Activated gamma-delta T cell treated with anti-CD3 and anti-CD28 coated beads, Interleukin-2, amount 50 U/mL, for 16 hours (primary cell): ENCODE measurements around the gene TTC32.
"Not testable (repeated sequence)": the region's sequence is repeated elsewhere in the genome, so short reads cannot be mapped to it uniquely, and the experiment has no call there.

ENCODE experiments used
- DNase-seq: peaks from one replicate; pipeline ENCODE4 v3.0.0-alpha.2; 2020; ENCODE audit warnings: low read depth

The TTC32 gene

DNA sequence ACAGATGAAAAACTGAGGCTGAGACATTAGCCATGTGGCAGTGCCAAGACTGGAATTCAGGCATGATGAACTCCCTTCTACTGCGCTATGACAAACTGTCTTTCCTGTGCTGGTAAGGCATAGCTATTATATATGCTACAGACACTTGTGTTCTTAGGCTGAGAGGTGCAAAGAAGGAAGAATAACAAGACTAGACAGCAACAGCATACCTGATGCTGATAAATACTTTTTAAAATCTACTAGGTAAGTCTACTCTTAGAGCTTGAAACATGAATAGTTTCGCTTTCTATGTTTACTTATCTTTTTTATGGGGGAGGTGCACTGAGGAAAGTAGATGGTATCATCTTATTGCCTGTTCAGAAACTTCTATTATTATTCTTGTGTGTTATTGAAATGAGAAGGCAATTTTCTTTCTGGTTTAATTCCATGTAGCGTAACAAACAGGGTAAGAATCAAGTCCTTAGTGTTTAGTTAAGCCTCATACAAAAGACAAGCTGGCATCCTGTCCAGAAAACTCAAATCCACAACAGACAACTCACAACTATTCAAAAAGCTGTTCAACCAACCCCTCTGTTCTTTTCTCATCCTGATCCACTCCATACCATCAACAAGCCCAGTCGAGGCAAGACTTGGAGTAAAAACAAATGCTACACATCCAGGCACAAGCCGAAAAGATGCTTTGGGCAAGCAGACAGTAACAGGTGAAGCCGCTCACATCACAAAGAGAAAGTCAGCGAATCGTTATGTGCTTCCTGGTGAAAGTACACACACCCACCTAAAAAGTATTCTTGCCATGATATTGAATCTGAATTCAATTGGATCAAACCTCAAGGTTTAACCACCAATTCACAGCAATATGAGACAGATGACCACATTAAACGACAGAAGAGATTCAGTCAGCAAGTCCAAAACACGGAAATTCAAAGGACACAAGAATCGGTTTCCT lies 1.5 kb downstream of the TTC32 start:
- DNase-seq, result no peak

DNA sequence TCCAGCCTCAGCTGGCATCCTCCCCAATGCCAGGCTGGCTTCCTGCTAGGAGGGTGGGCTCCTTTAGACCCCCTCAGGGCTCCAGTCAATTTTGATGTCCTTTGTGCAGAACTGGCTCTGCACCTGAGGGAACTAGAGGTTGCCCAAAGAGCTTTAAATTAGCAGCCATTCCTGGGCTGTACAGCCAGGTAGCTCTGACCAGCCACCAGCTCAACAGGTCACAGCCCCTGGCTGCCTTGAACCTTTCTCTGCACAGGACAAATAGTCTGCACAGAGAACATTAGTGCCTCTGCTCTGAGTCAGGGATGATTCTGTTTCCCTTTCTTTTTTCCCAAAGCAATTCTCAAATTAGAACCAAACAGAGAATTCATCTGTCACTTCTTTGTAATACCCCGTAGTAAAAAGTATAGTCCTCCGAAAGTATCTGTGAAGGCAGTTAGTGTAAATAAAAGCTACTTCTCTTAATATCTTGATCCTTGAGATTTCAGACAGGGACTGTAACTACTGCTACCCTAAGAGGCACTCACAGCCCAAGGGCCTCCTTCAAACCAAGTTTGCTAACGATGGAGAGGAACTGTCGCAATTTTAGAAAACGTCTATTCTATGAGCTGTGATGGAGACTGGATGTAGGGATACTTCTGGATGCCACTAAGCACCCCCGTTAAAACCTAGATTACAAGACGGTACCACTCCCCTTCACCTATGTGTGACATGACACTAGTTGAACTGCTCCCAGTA lies 3.0 kb downstream of the TTC32 start:
- no peak for DNase-seq

DNA sequence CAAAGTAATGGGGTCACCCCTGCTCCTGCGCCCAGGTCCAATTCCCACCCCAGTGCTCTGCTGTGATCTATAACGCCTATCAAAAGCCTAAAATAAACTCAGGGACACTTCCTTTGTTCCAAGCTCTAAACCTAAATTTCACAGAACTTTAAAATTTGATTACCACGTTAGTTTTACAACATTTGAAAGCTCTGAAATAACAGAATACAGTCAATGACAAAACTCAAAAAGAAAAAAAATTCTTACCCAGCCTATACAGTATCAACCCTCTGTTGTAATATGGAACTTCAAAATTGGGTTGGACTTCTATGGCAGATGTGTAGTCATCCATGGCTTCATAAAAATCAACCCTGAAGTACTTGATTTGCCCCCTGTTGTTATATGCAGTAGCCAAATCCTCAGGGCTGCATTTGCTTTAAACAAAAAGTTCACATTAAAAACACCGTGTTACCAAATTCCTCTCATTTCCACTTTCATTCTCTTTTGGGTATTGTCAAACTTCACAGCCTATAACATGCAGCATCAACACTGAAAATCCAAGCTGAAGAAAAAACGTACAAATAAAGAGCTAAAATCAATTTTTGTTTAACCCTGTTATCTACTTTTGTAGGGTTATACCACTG lies 4.0 kb downstream of the TTC32 start:
- DNase-seq, result no peak

DNA sequence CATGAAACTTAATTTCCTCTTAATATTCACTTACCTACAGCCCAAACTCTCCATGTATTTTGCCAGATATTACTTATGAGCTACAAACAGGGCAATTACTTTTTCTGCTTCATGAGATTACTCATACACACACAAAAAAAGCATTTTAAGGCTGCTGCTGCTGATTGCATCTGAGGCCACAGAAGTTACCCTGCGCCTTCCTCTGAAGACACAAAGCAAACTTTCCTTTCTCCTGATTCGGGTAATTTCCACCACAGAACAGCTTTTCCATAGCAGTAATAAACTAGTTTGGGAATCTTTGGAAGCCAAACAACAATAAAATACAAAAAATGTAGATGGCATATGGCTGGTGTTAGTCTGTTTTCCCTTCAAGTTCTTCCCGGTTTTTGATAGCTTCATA lies 6.2 kb downstream of the TTC32 start:
- DNase-seq, result no peak

DNA sequence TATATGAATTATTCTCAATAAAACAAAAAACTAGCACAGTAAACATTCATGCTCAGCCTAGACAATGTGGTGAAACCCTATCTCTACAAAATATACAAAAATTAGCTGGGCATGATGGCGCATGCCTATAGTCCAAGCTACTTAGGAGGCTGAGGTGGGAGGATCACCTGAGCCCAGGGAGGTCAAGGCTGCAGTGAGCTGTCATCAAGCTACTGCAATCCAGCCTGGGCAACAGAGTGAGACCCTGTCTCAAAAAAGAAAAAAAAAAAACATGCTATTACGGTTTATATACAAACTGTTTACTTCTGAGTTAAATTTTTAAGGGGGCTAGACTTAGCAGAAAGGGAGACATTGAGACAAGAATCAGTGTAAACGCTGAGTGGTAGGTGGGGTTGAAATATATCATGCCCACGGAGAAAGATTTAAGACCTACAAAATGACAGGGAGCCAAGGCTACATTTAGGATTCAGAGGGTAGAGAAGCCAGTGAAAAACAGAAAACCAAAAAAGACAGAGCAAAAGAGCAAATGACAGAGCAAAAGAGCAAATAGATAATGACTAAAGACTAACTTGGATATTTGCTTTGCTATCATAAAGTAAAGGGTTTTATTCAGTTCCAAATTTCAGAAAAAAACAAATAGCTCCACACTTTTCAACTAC lies 7.5 kb downstream of the TTC32 start:
- DNase-seq, result no peak

DNA sequence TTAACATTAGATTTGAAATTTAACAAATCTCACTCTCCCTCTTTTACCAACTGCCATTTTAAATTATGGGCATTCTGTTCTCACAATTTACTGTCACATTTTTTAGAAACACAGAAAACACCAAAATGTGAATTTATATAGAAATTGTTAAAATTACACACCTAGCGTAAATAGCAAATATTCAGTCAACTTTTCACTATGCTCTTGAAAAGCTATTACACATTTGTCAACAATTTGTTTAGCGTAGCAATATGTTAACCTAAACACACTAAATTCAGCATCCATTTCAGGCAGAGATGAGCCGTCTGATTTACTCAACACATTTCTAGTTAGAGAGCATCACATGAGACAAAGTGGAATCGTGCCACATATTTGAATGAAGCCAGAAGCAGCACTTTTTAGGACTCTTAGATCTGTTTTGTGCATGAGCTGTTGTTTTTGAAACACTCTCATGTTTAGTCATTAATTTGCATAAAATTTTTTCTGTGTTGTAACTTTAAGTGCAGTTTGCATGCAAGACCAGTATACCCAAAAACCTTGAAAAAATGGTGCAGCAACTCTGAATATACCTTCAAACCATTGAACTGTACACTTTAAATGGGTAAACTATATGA lies 8.2 kb downstream of the TTC32 start:
- DNase-seq, result no peak

DNA sequence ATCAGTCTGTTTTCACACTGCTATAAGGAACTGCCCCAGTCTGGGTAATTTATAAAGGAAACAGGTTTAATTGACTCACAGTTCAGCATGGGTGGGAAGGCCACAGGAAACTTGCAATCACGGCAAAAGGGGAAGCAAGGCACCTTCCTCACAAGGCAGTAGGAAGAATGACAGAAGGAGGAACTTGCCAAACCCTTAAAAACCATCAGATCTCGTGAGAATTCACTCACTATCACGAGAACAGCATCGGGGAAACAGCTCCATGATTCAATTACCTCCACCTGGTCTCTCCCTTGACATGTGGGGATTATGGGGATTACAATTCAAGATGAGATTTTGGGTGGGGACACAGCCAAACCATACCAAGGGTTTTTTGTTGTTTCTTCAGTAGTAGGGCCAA lies 9.8 kb downstream of the TTC32 start:
- not testable (repeated sequence) for DNase-seq

DNA sequence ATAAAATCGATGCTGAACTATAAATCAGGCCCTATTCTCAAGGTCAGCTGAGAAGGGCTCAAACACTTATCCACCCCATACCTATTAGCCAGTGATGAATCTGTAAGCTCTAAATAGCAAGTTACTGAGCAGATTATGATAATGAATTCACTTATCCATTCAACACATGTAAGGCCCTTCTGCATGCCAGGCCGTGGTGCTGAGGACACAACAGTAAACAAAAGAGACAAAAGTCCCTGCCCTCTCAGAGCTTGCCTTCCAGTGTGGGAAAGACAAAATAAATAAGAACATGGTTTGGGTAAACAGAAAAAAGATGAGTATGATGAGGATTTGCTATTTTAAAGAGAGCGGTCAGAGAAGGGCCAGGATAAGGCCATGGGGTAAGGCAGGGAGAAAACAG lies 11.7 kb downstream of the TTC32 start:
- no peak for DNase-seq

DNA sequence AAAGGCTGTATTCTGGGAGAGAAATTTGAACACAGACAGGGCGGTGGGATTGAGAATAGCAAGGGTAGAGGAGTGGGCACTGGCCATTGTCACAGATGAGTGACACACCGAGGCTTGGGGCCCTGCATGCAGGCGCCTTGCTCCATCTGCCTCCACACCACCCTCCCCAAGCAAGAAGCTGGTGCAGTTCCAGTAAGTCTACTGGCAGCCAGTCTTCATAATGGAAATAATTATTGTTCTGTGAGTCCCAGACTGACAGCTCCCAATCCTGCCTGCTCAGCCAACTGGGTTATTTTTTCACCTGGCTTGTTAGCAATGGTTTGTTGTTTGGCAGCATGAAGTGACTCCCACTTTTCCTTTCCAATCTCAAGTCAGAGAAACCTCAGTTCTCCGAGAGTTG lies 13.0 kb downstream of the TTC32 start:
- no peak for DNase-seq

DNA sequence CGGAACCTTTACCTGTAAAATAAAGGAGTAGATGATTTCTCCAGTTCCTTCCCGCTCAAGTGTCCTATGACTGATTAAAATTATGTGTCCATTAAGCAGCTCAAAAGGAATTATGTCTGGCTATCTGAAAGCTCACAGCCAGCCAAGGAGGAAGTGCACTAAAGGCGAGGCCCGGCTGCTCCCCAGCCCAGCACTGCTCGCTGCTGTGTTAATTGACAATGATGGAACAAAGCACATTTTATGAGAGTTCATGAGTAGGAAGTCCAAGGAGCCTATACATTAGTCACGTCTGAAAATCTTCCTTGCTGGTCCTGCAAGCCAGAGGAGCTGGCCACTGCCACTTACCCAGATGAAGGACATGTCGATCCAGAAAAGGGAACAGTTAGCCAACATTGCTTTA lies 14.3 kb downstream of the TTC32 start:
- DNase-seq, result no peak

DNA sequence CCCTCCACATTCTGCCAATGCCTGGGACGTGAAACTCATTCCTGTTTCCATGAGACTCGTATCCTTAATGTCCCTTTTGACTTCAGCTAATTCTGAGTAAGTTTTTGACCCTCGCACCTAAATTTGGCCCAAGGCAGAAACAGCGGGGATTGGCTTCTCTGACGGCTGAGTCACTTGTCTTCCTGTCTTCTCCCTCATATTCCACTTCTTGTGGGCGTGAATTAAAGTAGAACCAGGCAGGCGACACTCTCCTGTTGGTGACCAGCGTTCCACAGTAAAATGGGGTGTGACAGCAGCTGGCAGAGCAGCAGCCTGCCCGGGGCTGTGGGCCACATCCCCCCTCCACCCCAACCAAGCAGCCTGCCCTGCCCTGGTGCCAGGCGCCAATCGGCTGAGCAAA lies 15.5 kb downstream of the TTC32 start:
- DNase-seq, result no peak

DNA sequence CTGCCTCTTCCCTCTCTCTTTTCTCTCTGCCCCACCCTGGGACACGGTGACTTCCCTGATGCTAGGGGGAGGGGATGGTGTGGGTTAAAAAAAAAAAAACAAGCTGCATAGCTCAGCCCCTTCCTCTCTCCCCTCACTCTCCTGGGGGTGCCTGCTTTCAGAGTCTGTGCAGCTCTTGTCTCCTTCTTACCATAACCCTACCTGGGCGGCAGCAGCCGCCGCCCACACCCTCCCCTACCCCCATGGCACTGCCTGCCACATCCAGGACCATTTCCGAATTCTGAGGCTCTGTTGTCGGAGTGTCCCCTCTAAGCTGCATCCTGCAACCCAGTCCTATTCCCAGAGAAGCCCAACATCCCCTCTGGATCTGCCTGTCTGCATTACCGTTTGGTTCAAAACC lies 16.0 kb downstream of the TTC32 start:
- DNase-seq, result no peak

DNA sequence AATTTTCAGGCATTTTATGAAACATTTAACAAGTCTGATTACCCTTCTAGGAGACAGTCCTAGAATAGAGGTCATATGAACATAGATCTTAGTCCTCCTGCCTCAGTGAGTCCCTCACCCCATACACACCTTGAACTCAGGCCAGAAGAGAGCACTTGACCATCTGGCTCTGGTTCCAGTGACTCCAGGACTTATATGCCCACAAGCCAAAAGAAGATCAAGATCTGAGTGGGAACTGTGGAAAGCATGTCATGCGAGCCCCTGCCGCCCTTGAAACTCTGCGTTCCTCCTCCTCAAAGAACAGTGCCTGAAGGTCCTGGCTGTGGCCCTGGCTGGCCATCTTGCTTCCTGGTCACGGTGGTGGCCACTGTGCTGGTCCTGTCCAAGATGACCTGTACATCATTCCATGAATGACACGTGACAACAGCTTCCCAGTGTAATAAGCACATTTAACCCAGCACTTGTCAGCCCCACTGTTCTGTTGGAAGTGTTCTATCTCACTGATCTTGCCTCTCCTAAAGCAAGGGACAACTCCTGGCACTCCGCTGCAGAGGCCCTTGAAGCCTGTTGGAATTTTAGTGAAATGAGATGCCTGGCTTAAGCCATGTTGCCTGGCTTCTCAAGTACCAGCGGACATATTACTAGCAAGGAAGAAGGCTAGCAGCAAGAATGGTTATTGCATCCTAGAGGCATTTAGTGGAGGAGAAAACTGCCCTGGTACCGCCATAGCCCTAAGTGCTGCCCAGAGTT lies 17.6 kb downstream of the TTC32 start:
- DNase-seq, result no peak

DNA sequence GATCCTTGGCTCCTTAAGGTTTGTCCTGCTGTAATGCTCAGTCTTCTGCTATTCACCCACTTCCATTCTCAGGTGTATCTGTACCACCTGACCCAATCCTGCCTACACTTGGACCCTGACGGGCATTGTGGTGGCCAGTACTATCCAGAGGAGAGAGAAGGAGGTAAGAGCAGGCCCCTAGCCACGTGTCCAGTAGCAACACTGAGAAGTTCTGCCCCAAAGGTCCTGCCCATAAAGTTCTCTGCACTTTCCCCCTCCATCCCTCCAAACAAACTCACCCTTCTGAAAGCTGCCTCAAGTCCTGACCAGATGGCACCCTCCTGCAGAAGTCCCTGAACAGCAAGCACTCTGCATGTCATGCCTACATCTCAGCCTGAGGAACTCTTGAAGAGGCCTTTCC lies 18.3 kb downstream of the TTC32 start:
- no peak for DNase-seq

DNA sequence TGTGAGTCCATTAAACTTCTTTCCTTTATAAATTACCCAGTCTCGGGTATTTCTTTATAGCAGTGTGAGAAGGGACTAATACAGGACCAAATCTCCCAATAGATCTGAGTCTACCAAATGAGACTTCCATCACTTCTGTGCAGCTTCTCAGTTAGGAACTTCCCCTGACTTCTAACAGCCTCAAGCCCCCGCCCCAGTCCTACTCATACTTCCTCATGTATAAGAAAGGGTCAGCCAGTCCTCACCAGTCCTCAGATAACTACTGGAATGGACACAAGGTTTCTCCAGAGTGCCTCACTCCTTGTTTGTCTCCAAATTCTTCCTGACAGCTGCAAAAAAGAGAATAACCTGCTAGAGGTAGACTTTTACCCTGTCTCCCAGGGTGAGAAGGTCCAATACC lies 19.5 kb downstream of the TTC32 start:
- DNase-seq, result no peak

DNA sequence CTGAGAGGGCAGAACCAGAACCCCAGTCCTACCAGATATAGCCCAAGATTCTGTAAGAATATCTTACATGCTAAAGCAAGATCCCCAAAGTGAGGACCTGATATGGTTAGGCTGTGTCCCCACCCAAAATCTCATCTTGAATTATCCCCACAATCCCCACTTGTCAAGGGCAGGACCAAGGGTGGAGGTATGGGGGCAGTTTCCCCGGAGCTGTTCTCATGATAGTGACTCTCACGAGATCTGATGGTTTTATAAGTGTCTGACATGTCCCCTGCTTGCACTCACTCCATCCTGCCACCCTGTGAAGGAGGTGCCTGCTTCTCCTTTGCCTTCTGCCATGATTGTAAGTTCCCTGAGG lies 19.9 kb downstream of the TTC32 start:
- DNase-seq, result no peak

DNA sequence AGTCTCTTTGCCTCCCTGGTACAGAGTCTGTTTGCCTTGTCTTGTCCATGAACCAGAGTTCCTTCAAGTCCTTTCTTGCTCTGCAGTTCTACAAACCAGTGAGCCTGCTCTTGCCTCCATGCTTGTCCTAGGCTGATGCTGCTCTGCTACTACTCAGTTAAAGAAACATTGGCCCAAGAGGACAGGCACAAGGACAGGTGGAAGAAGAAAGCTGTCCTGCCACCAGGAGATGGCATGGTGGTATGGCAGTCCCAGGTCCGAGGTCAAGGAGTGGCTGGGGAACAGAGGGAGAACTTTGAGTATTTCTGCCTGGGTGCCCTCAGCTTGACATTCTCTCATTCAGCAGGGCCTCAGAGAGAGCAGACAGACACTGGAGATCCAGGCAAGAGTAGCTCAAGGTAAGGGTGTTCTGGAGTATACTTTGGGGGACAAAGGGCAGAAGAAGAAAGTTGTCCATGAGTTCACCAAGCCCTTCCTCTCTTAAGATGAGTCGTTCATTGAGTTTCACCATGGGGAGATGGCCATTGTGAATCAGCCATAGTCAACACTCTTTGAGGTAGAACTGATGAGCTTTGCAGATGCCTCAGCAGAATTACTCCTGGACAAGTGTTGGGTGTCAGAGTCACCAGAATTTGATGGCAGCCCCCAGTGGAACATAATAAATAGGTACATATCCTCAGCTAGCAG lies 20.4 kb downstream of the TTC32 start:
- no peak for DNase-seq

DNA sequence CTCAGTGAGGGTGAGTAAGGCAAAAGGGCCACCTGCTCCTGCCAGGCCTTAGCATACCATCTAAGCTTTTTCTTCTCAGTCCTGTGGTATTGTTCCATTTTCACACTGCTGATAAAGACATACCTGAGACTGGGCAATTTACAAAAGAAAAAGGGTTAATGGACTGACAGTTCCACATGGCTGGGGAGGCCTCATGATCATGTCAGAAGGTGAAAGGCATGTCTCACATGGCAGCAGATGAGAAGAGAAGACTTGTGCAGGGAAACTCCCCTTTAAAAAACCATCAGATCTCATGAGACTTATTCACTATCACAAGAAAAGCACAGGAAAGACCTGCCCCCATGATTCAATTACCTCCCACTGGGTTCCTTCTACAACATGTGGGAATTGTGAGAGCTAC lies 21.6 kb downstream of the TTC32 start:
- not testable (repeated sequence) for DNase-seq

DNA sequence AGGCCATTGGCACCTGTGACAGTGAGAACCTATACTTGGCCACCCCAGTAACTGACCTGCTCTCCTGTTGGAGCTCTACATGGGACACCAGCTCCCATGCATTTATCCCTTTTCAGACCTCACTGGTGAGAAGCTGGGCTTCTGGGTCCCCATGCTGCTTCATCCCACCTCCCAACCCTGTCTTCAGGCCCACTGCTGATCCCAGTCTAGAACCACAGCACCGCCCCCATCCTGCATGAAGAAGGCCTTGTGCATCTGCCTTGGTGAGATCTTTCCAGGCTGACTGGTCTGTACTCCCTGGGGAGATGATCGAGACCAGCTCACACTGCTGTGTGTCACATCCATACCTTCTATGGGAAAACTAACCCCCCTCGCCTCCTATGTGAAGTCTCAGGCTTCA lies 22.7 kb downstream of the TTC32 start:
- no peak for DNase-seq

DNA sequence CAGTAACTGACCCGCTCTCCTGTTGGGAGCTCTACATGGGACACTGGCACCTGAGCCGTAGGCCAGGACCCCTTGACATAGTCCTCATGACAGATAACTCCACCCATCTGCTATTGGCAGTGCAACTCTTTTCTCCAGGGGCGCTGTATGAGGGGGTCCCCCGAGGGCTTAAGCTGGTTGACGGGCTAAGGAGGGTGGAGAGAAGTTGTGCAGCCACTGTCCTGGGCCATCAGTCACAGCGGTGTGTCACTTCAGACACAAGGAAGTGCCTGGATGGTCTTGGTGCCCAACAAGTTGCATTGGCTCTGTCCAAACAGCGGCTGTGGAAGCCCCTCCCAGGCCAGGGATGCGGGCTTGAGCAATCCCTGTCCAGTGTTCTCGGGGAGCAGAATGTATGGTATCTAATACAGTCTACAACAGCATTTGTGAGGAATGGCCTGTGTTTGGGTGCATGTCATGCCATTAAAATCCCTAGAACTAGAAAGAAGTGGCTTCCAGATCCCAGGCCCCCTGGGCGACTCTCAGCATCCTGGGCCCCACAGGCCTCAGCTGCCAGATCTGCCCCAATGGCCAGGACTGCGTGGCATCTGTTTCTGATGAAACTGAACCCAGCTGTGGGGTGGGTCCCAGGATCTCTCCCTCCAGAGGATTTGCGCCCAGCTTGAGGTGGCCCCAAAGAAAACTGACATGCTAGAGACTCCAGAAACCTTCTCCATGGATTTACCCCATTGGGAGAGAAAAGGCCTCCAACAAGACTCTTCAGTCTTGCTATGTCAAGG lies 23.3 kb downstream of the TTC32 start:
- DNase-seq, result no peak
